ENCODE measurements around the gene UNKL.
"Not testable (repeated sequence)": the region's sequence is repeated elsewhere in the genome, so short reads cannot be mapped to it uniquely, and the experiment has no call there.

UNKL gene

GRCh38 chr16:1335211-1335971 lies 79.1 kb downstream of the UNKL start:
- DNase-seq, result no peak

- no peak for DNase-seq
These were observed 79.8 kb downstream of the UNKL start for GRCh38 chr16:1334739-1335138.

GRCh38 chr16:1333854-1334700 lies 80.4 kb downstream of the UNKL start:
- no peak for DNase-seq

- peak; percentile 70 for DNase-seq
These were observed 81.2 kb downstream of the UNKL start, which contains the start of gene BAIAP3 for GRCh38 chr16:1333149-1333812. Gene BAIAP3, plus strand, starts transcription at chr16:1333645. Its CDS starts 4,905 bp downstream, at chr16:1338550.

- DNase-seq, result no peak
These were observed 81.8 kb downstream of the UNKL start for GRCh38 chr16:1332618-1333148.

- peak; percentile 26 for DNase-seq
These were observed 82.5 kb downstream of the UNKL start for GRCh38 chr16:1331712-1332617.

- DNase-seq, result no peak
These were observed 83.4 kb downstream of the UNKL start for GRCh38 chr16:1330931-1331711.

GRCh38 chr16:1330260-1330914 lies 84.1 kb downstream of the UNKL start:
- DNase-seq, result no peak

GRCh38 chr16:1328961-1329360 lies 85.5 kb downstream of the UNKL start:
- not testable (repeated sequence) for DNase-seq

GRCh38 chr16:1328136-1328535 lies 86.4 kb downstream of the UNKL start:
- DNase-seq, result not testable (repeated sequence)

GRCh38 chr16:1327619-1327947 lies 86.9 kb downstream of the UNKL start:
- no peak for DNase-seq

GRCh38 chr16:1326946-1327618 lies 87.4 kb downstream of the UNKL start:
- DNase-seq, result no peak

- no peak for DNase-seq
These were observed 88.1 kb downstream of the UNKL start for GRCh38 chr16:1326391-1326790.

- no peak for DNase-seq
These were observed 88.7 kb downstream of the UNKL start for GRCh38 chr16:1325673-1326371.

- DNase-seq, result no peak
These were observed 89.2 kb downstream of the UNKL start for GRCh38 chr16:1325261-1325660.

- DNase-seq, result no peak
These were observed 90.1 kb downstream of the UNKL start for GRCh38 chr16:1324286-1324826.

GRCh38 chr16:1323296-1324239 lies 90.9 kb downstream of the UNKL start:
- DNase-seq, result no peak

GRCh38 chr16:1322407-1322806 lies 92.1 kb downstream of the UNKL start:
- no peak for DNase-seq
